Upper lobe of left lung (tissue), 6 donors: ENCODE data around the gene SLC25A48. TPM values are rescaled to one million over a fixed set of nuclear protein-coding genes. Genes with fewer than 3 reads are reported as not detected.

Experiments
- ATAC-seq, 2 donors: fragments of 200-7000 bp; cut with Tn5 transposase; one replicate each; pipeline ENCODE4 v1.9.1; 2022; ENCODE audit warnings: mild to moderate bottlenecking in 2 of 2, moderate library complexity in 2 of 2; ENCODE audit not compliant: low FRiP score in 2 of 2
- DNase-seq, 2 donors: peaks; one replicate each; pipeline ENCODE4 v3.0.0-alpha.2; 2019 to 2020
- H3K27ac ChIP-seq, 4 donors: fragments of 200-600 bp; sonication (generic); one replicate each; pipeline ENCODE4 v1.5.1; 2016 to 2019
- H3K27me3 ChIP-seq, 4 donors: fragments of 200-600 bp; sonication (generic); one replicate each; pipeline ENCODE4 v1.5.1; 2017 to 2019
- H3K36me3 ChIP-seq, 4 donors: fragments of 200-600 bp; sonication (generic); one replicate each; pipeline ENCODE4 v1.5.1; 2016 to 2019
- H3K4me1 ChIP-seq, 4 donors: fragments of 200-600 bp; sonication (generic); one replicate each; pipeline ENCODE4 v1.5.1; 2018 to 2019
- H3K4me3 ChIP-seq, 4 donors: fragments of 200-600 bp; sonication (generic); one replicate each; pipeline ENCODE4 v1.5.1; 2017 to 2019; ENCODE audit warnings: mild to moderate bottlenecking in 2 of 4, moderate library complexity in 1 of 4
- H3K9me3 ChIP-seq, 4 donors: fragments of 200-600 bp; sonication (generic); one replicate each; pipeline ENCODE4 v1.5.1; 2018 to 2019
- CTCF ChIP-seq, 6 experiments: fragments of 450-650 bp in 4 of 6; fragments of 200-600 bp in 2 of 6; sonication (generic) in 2 of 6; IDR thresholded peaks; one replicate each; pipeline ENCODE4 v1.5.1; 2016 to 2019; ENCODE audit warnings: antibody characterized with exemption in 6 of 6
- EP300 ChIP-seq, 4 donors: sonication (generic); formaldehyde crosslinking; IDR thresholded peaks; one replicate each; pipeline ENCODE4 v1.5.1; 2017; ENCODE audit warnings: antibody characterized with exemption in 4 of 4, control low read depth in 2 of 4
- POLR2A ChIP-seq, 4 donors: fragments of 450-650 bp; IDR thresholded peaks; one replicate each; pipeline ENCODE4 v1.5.1; 2016 to 2017; ENCODE audit warnings: antibody characterized with exemption in 4 of 4, mild to moderate bottlenecking in 2 of 4
- POLR2AphosphoS5 ChIP-seq, 2 donors: sonication (generic); formaldehyde crosslinking; IDR thresholded peaks; one replicate each; pipeline ENCODE4 v1.5.1; 2017; ENCODE audit warnings: antibody characterized with exemption in 2 of 2
- WGBS, 2 donors: methylation state at CpG; one replicate each; pipeline ENCODE4 v1.1.5; 2017 to 2018; 5-methylcytosine and 5-hydroxymethylcytosine counted together
- total RNA-seq, 6 donors: library from RNA; depleted of rRNA in 4 of 6; stranded (reverse); fragments of >200 nt in 4 of 6; gene quantifications; one replicate each; pipeline versions ENCODE4 v1.1.0 to v1.2.1, GENCODE V29; 2016 to 2021
- donor health status: DM: no; HTN: no; CAD: no; lungs with moderate emphysema.
- donor health status: DM: no; HTN: yes; CAD: no; lungs with severe emphysema.

SLC25A48 gene
- total RNA-seq, 6 donors from 2014 or later, result not detected

GRCh38 chr5:135862086-135862485 lies 27.6 kb downstream of the SLC25A48 start:
- TF ChIP-seq EP300 (IDR thresholded peaks at IDR 0.05) (no peak), POLR2AphosphoS5 (IDR thresholded peaks at IDR 0.05) (no peak)
- no peaks in the 10 kb centered on the region for H3K4me1 ChIP-seq
- H3K27me3 ChIP-seq, result no peaks in the 10 kb centered on the region
- DNase-seq, result no peak
- no peak overlapping the region for H3K27ac ChIP-seq
- no peaks in the 10 kb centered on the region for H3K9me3 ChIP-seq
- H3K36me3 ChIP-seq, result no peaks in the 10 kb centered on the region
- no peak overlapping the region for H3K4me3 ChIP-seq
- ATAC-seq, result no peak

- DNase-seq (no peak), ATAC-seq (no peak)
- Histone ChIP-seq H3K4me3 (no peak overlapping the region), H3K27me3 (no peaks in the 10 kb centered on the region), H3K27ac (no peak overlapping the region), H3K9me3 (no peaks in the 10 kb centered on the region), H3K36me3 (no peaks in the 10 kb centered on the region), H3K4me1 (no peaks in the 10 kb centered on the region)
- WGBS, 2 donors, result 95 to 100% methylated on average over 2 of the region's 2 CpGs
- TF ChIP-seq CTCF (IDR thresholded peaks at IDR 0.05), result no peak
- no peak for TF ChIP-seq EP300 (IDR thresholded peaks at IDR 0.05)
- TF ChIP-seq POLR2A (IDR thresholded peaks at IDR 0.05), result no peak
- no peak for TF ChIP-seq POLR2AphosphoS5 (IDR thresholded peaks at IDR 0.05)
These were observed 28.3 kb downstream of the SLC25A48 start for GRCh38 chr5:135862744-135863143.

GRCh38 chr5:135864503-135865435 lies 30.3 kb downstream of the SLC25A48 start:
- 65 to 74% methylated on average over 3 of the region's 3 CpGs for WGBS, 2 donors
- Histone ChIP-seq H3K27ac (no peak overlapping the region), H3K27me3 (no peaks in the 10 kb centered on the region), H3K36me3 (no peaks in the 10 kb centered on the region), H3K4me1 (no peaks in the 10 kb centered on the region), H3K9me3 (no peaks in the 10 kb centered on the region), H3K4me3 (no peak overlapping the region)
- ATAC-seq (no peak), DNase-seq (no peak)
- TF ChIP-seq POLR2AphosphoS5 (IDR thresholded peaks at IDR 0.05), result no peak
- no peak for TF ChIP-seq EP300 (IDR thresholded peaks at IDR 0.05)
- no peak for TF ChIP-seq CTCF (IDR thresholded peaks at IDR 0.05)
- TF ChIP-seq POLR2A (IDR thresholded peaks at IDR 0.05), result no peak

GRCh38 chr5:135866016-135866415 lies 31.6 kb downstream of the SLC25A48 start:
- TF ChIP-seq EP300 (IDR thresholded peaks at IDR 0.05) (no peak), CTCF (IDR thresholded peaks at IDR 0.05) (no peak), POLR2AphosphoS5 (IDR thresholded peaks at IDR 0.05) (no peak)
- Histone ChIP-seq H3K9me3 (no peaks in the 10 kb centered on the region), H3K36me3 (no peaks in the 10 kb centered on the region), H3K27ac (no peak overlapping the region), H3K4me1 (no peaks in the 10 kb centered on the region), H3K4me3 (no peak overlapping the region), H3K27me3 (no peaks in the 10 kb centered on the region)
- WGBS, 2 donors, result 75 to 94% methylated on average over 2 of the region's 2 CpGs
- ATAC-seq, result no peak
- no peak for DNase-seq

GRCh38 chr5:135867599-135867998 lies 33.1 kb downstream of the SLC25A48 start:
- no peak overlapping the region for H3K27ac ChIP-seq
- H3K4me3 ChIP-seq, result no peak overlapping the region
- H3K27me3 ChIP-seq, result no peaks in the 10 kb centered on the region
- H3K36me3 ChIP-seq, result no peaks in the 10 kb centered on the region
- H3K9me3 ChIP-seq, result no peaks in the 10 kb centered on the region
- TF ChIP-seq POLR2AphosphoS5 (IDR thresholded peaks at IDR 0.05), result no peak
- TF ChIP-seq POLR2A (IDR thresholded peaks at IDR 0.05), result no peak
- TF ChIP-seq CTCF (IDR thresholded peaks at IDR 0.05), result no peak
- no peak for TF ChIP-seq EP300 (IDR thresholded peaks at IDR 0.05)
- ATAC-seq (no peak), DNase-seq (no peak)
- H3K4me1 ChIP-seq, result no peaks in the 10 kb centered on the region
